ENCODE results near the gene DHX30.
"Not testable (repeated sequence)": the region's sequence is repeated elsewhere in the genome, so short reads cannot be mapped to it uniquely, and the experiment has no call there.

- not testable (repeated sequence) for TF ChIP-seq YY1 (IDR thresholded peaks at IDR 0.05; ENCODE audit: insufficient read depth, insufficient read length); ZNF274 (IDR thresholded peaks at IDR 0.05; ENCODE audit: low read depth, low read length)
Measured at GRCh38 chr3:47829482-47829881, 26.5 kb downstream of the DHX30 start.
